Stimulated activated naive CD4-positive, alpha-beta T cell (primary cell): Measurements from ENCODE around the gene CCNB1IP1.
"Not testable (repeated sequence)": the region's sequence is repeated elsewhere in the genome, so short reads cannot be mapped to it uniquely, and the experiment has no call there.

Experiments used
- DNase-seq, 6 experiments: peaks; one replicate each; lab custom pipeline; 2025; lab: John Stamatoyannopoulos, UW

The CCNB1IP1 gene, protein sequence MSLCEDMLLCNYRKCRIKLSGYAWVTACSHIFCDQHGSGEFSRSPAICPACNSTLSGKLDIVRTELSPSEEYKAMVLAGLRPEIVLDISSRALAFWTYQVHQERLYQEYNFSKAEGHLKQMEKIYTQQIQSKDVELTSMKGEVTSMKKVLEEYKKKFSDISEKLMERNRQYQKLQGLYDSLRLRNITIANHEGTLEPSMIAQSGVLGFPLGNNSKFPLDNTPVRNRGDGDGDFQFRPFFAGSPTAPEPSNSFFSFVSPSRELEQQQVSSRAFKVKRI

DNA sequence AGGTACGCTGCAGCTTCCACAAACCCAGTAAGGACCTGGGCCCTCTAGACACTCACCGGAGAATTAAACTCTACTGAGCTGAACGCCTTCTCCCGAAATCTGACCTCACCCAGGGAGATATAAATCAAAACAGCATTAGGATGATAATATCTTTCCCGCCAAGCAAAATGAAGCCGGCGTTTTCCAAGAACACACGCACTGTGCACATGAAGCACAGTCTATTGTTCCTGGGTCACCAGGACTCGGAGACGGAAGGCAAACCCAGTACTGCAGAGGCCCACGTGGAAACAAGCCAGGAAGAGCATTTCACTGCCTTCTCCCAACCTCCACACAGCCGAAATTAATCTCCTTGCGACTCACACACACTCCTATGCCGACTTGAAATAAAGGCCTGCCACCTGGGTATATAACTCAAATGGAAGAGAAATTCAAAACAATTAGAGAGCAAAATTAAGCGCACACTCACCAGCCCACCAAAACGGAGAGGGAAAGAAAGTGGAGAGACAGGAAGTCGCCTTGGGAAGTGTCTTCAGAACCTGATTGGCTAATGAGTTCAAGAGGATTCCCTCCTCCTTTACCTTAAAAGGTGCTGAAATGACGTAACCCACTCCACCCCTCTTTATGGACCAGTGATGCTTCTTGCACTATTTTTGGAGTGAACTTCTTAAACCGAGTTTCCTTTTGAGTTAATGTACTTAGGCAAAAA lies at the start of gene CCNB1IP1:
CCNB1IP1 (minus strand) TSS at position 492 of the 706 bp plus-strand sequence. CDS start 16,756 bp downstream, outside the sequence.
- peak; percentile 11 to 72 (median 58) for DNase-seq

DNA sequence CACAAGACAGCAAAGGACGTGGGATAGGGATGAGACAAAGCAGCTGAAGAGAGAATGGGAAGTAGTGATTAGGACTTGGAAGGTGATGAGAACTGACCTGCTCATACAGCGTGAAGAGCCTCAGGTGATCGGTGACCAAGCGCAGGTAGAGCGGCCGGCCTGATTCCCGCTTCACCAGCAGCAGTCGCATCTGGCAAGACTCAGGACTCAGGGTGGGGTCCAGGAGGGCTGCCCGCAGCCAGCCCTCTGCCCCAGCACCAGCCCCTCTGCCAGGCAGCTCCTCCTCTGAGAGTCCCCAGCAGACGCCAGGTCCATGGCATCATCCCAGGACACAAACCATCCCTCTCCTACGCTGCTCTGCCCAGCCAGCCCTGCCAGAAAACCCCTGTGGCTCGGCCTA lies 49.4 kb upstream of the CCNB1IP1 start:
- no peak for DNase-seq

DNA sequence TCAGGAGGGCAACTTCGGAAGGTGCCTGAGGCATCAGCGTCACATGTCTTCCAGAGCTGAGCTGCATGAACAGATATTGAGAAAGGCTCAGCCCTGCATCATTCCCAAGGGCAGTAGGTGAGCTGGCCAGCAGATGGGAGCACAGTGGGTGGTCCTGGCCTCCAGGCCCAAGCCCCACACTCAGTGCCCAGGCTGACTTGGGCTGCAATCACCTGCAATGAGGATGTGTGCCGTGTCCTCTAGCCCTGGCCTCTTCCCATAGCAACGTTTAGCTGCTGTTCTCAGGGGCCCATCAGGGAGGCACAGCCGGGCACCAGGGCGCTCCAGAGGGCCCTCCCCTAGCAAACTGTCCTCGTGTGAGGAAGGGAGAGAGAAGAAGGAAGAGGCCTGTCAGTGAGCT lies 48.3 kb upstream of the CCNB1IP1 start:
- no peak for DNase-seq

DNA sequence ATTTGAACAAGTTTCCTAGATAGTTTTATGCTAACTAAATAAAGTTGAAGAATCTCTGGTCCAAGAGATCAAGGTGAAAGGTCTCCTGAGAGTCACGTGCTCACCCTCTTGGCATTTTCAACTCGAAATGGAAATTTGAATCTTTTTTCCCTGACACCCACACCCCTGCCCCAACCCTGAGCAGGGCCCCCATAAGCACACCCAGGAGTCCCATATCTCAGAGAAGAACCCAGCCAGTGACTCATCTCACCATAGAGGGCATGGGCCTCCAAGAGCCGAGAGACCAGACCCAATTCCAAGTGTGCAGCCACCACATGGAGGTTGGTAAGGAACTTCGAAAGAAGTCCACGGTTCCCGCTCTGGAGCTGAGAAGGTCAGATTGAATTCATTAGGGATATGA lies 47.6 kb upstream of the CCNB1IP1 start:
- DNase-seq = no peak

DNA sequence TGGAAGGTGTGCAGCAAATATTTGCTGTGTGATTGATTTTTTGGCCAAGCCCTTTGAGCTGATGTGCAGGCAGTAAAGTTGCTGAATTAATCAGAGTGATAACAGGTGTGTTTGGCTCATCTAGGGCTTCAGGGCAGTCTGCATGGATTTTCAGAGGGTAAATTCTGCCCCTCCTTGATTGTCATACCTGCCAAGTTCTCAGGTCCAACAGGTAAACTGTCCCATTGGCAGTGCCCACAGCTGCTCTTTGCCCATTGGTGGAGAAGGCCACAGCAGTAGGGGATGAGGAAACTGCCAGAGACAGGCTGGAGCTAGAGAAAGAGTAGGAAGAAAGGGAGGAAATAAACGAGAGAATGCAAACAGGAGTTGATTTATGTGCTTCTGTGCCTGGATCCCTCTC lies 46.7 kb upstream of the CCNB1IP1 start:
- DNase-seq = no peak

DNA sequence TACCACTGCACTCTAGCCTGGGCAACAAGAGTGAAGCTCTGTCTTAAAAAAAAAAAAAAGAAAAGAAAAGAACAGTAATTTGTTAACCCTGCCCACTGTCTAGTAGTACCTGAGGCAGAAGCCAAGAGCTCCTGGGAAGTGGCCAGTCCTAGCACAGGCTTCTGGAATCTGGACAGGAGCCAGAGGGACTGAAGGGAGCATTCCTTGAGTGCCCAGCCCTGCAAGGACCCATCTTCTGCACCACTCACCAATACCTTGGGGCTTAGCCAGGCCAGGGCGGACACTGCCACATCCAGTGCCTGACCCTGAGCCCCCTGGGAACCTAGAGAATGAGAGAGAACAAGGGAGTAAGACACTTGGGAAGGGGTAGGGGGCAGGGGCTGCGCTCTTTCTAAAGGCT lies 44.1 kb upstream of the CCNB1IP1 start:
- DNase-seq = no peak

DNA sequence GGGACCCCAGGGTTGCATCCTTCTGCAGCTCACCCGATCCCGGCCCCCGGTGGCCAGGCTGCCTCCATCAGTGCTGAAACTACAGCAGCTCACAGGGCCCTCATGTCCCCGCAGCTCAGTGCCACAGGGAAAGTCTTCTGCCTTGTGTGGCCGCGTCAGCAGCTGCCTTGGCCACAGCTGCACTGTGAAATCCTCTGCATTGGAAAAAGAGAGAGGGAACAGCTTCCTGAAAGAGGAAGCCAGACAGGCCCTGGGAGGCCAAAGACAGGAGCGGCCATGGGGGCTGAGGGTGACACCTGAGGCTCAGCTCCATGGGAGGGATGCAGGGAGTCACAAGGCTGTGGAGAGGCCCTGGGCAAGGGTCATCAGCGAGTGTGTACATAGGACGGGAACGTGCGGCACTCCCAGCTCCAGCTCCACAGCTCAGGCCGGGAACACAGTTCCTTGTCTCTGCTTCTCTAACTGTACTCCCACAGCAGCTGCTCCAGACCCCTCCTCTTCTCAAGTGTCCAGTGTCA lies 43.1 kb upstream of the CCNB1IP1 start:
- DNase-seq = no peak

DNA sequence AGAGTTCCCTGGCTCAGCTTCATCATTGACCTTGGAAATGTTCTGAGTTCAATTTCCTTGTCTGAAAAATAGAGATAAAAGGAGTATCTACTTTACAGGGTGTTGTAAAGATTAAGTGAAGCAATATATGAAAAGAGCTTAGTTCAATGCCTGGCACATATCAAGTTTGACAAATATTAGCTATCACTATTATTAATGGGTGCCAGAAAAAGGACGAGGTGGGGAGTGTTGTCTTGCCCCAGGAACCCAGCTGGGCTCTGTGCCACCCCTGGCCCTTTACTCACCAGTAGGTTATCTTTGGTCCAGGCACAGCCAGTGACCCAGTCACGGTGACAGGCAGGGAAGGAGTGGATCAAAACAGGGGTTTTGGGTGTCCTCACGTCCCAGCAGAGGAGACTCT lies 42.4 kb upstream of the CCNB1IP1 start:
- no peak for DNase-seq

DNA sequence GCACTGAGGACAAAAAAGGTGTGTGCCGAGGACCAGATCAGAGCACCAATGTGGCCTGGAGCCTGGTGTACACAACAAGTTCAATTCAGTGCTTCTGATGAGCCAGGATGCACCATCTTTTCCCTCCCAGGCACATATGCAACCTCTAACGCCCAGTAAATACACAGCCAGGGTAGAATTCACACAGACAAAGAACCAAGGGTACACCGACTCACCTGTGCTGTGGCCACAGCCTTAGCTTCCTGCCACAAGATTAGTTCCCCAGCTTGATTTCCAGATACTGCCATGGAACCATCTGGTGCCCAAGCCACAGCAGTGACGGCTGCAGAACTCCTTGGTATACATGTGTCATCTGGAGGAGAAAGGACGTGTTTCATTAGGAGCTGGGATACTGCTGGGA lies 39.7 kb upstream of the CCNB1IP1 start:
- DNase-seq = no peak

DNA sequence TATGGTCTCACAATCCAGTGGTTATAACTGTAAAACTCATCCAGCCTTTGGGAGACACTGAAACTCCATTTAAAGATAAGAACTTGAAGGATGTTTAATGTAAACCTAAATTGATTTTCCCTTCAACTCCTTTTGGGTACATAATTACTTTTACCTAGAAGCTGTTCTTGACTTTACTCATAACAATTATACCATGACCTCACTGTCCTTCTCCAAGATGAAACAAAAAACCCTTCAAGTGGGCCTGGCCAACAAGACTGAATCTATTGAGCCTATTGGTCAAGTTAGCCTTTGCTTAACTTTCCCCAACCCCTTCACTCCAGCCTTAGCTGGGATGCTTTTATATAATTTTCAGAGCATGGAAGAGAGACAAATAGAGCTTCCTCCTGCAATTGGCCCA lies 32.8 kb upstream of the CCNB1IP1 start:
- no peak for DNase-seq

DNA sequence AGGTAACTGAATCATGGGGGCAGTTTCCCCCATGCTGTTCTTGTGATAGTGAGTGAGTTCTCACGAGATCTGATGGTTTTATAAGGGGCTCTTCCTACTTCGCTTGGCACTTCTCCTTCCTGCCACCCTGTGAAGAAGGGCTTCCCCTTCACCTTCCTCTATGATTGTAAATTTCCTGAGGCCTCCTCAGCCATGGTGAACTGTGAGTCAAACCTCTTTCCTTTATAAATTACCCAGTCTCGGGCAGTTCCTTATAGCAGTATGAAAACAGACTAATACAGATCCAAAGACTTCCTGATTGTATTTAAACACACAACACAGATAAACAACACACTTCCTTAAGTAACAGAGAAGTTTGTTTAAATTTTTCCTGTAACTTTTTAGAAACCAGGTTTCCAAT lies 25.4 kb upstream of the CCNB1IP1 start:
- DNase-seq = not testable (repeated sequence)

DNA sequence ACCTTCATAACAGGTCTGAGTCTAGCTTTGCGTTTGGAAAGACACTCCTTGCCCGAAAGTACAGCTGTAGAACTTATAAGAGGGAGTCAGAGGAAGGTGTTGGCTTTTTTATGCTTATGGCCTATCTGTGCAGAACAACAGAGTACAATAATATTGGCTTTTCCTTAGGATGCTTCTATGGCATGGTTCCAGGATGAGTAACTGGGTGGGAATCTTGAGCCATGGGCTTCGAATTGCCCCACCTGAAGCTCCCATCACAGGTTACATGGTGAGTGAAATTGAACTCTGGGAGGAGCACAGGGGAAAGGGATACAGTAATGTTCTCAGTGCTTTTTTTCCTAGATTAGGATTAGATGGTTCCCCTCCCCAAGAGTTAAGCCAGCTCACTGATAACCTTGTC lies 23.3 kb upstream of the CCNB1IP1 start:
- DNase-seq = no peak

DNA sequence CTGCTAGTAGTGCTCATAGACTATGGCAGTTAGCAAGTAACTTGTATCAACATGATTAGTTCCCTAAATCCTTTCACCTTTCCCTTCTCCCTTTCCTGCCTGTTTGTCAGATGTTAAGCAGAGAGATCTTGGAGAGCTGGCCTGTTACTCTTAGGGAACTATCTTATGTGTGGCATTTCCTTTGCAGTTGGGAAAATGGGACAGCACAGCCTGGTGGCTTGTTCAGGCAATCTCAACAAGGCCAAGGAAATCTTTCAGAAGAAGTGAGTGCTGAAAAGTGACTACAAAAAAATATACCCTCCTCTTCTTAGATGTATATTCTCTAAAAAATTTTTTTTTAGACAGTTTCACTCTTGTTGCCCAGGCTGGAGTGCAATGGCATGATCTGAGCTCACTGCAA lies 17.8 kb upstream of the CCNB1IP1 start:
- no peak for DNase-seq

DNA sequence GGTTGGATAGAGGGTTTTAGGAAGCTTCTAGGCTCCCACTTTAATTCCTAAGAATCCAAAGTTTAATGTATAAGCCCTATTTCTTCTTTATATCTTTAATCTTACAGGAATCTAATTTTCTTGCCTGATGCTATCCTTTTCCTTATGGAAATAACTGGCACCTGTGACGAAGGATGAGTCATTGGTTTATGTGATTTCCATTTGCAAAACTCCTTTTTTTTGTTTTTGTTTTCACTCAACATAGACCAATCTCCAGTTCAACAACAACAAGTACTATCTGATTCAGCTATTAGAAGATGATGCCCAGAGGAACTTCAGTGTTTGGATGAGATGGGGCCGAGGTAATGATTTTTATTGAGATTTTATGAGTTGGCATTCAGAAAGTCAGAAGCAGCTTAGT lies 17.2 kb upstream of the CCNB1IP1 start:
- no peak for DNase-seq

DNA sequence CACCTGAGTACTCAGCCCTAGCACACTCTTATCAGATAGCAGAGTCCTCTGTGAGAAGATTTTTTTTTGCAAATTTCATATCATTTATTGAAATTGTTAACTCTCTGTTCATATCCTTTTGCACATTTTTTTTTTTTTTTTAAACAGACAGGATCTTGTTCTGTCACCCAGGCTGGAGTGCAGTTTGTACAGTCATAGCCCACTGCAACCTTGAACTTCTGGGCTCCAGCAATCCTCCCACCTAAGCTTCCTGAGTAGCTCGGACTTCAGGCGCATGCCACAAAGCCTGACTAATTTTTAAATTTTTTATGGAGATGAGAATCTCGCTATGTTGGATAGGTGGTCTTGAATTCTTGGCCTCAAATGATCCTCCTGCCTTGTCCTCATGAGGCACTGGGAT lies 14.7 kb upstream of the CCNB1IP1 start:
- DNase-seq = no peak

DNA sequence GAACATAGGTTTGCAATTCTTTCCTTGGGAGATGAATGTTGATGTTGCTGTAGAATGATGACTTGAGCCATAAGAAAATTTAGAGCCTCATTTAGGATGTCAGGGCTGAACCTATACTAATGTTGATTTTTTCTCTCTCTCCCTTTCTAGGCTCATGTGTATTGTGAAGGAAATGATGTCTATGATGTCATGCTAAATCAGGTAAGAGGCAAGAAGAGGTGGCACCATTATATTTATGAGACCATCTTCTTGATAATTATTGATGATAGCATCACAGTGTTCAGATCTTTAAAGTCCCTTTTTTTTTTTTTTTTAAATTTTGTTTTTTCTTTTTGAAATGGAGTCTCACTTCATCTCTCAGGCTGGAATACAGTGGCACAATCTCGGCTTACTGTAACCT lies 13.6 kb upstream of the CCNB1IP1 start:
- DNase-seq = no peak

DNA sequence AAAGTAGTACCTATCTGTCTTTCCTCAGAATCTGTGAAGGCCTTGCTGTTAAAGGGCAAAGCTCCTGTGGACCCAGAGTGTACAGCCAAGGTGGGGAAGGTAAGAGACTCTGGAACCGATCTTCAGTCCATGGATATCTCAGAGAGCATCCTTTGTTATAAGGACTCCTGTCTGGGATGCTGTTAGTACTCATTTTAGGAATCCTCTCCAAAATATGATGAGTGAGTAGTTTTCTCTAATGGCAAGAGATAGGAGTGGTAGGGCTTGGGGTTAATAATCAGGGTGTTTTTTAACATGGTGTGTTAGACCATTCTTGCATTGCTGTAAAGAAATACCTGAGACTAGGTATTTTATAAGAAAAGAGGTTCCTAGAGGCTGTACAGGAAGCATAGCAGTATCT lies 12.3 kb upstream of the CCNB1IP1 start:
- no peak for DNase-seq

DNA sequence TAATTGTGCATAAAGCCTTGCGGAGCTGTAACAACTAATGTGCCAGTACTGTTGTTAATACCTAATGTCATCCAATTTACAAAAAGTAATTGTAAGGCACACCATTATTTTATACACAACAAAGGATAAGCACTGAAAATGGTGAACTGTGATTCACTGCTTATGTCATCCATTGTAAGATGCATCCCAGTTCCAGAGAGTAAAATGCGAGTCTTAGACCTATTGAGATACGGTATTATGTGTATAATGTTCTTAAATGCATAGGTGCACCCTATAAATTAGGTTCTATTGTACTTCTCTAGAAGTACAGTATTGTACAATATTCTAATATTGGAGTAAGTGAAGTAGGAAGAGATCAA lies 10.8 kb upstream of the CCNB1IP1 start:
- DNase-seq = no peak

DNA sequence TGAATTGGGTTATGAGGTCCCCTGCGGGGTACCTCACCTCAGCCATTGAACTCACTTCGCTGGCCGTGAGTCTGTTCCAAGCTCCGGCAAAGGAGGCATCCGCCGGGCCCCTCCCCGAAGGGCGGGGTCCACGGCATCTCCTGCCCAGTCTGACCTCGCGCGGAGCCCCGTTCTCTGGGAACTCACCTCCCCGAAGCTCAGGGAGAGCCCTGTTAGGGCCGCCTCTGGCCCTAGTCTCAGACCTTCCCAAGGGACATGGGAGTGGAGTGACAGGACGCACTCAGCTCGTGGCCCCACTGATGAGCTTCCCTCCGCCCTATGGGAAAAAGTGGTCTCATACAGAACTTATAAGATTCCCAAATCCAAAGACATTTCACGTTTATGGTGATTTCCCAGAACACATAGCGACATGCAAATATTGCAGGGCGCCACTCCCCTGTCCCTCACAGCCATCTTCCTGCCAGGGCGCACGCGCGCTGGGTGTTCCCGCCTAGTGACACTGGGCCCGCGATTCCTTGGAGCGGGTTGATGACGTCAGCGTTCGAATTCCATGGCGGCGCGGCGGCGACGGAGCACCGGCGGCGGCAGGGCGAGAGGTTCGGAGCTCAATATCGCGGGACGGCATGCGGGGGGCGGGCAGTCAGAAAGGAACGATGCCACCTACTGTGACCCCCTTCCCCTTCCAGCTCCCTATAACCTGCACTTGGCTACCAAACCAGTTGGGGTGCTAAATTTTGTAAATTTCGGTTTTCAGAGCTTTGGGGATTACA lies 10.2 kb upstream of the CCNB1IP1 start, which contains the start of gene PARP2:
PARP2 (plus strand) TSS at position 544 of the 770 bp plus-strand sequence; CDS start at position 551, 7 bp downstream.
- DNase-seq = peak; percentile 88 to 95 (median 92)

DNA sequence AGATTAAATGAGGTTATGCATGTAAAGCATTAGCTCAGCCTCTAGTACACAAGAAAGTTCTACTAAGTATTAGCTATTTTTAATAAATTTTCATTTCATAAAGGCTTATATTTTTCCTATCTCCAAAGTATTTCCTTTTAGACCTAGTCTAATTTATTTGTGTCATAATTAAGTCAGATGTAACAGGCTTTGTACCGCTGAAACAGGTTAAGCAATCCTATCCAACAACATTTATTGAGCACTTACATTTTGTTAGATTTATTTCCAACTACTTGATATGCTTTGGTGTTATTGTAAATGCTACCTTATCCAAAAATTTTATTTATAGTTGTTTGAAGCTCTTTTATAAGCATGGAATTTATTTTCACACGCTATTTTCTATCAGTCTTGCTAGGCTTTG lies 8.6 kb upstream of the CCNB1IP1 start:
- DNase-seq = no peak

DNA sequence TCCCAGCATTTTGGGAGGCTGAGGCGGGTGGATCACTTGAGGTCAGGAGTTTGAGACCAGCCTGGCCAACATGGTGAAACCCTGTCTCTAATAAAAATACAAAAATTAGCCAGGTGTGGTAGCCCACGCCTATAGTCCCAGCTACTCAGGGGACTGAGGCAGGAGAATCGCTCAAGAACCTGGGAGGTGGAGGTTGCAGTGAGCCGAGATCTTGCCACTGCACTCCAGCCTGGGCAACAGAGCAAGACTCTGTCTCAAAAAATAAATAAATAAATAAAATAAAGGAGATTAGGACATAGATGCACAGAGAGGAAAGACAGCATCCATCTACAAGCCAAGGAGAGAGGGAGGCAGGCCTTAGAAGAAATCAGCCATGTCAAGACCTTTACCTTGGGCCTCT lies 8.0 kb upstream of the CCNB1IP1 start:
- DNase-seq = not testable (repeated sequence)

DNA sequence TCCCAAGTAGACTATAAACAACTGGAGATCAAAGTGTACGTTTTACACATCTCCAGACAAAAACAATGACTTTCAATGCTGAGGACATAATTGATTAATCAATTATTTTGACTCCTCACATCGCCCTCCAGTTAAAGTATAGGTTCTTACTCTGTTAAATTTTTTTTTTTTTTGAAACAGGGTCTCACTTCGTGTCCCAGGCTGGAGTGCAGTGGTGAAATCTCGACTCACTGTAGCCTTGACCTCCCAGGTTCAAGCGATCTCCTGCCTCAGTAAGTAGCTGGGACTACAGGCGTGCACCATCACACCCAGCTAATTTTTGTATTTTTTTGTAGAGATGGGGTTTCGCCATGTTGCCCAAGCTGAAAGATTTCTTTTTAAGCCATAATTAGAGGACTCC lies 938 bp upstream of the CCNB1IP1 start:
- DNase-seq = no peak

DNA sequence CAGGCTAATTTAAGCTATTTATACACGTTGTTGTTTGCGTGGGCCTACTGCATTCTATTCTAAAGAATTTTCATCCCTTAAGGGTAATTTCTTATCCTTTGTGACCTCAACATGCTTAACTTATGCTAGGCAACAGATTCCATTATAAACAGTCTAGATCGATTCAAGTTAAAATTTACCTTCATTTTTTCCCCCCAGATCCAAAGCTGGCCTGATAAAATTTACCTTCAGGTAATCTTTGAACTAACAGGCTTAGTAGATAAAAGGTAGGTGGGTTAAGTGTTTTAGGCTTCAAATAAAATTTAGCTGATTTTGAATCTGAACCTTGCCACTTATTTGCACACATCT lies 389 bp upstream of the CCNB1IP1 start:
- DNase-seq = no peak
